ENCODE measurements around the gene PTPRN2. TPM values are rescaled to one million over a fixed set of nuclear protein-coding genes. Genes with fewer than 3 reads are reported as not detected.

Gene PTPRN2
- polyA plus RNA-seq, 2 donors: 0.37 to 0.40 TPM

DNA sequence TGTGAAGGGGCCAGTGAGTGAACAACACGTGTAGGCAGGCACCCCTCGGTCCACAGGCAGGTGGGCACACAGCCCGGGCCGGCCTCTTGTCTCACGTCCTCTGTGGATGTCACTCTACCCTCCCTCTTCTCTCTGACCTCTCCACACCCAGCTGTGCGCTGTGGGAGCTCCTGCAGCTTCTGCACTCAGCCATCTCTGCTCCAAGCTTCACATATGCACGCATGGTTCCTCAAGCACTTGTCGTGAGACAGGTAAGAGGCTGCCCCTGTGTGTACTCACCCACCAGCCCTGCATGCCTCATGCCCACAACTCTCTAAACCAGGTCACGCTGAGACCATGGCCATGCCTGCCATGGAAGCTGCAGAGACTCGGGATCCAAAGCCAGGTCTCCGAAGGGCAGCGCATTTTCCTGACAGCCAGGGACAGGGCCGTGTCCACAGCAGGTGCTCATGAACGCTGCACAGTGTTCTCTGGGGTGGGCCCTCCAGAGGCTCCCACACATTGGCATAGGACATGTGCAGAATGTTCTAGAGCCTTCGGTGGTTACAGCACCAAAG is 477.5 kb downstream of the PTPRN2 start:
- 91 to 92% methylated on average over 15 of the region's 15 CpGs for WGBS, 2 donors
- no peak overlapping the region for H3K27ac ChIP-seq (ENCODE audit: low read depth in 2 of 2, low read length in 1 of 2)
- no peaks in the 10 kb centered on the region for H3K36me3 ChIP-seq (ENCODE audit: control insufficient read depth in 2 of 2, insufficient read depth in 2 of 2, low read length in 1 of 2)
- no peaks in the 10 kb centered on the region for H3K27me3 ChIP-seq (ENCODE audit: control insufficient read depth in 1 of 2, insufficient read depth in 2 of 2, low read length in 2 of 2)
- H3K9me3 ChIP-seq (ENCODE audit: control insufficient read depth in 2 of 2, insufficient read depth in 1 of 2, low read depth in 1 of 2, low read length in 1 of 2): peaks cover 16 to 22% of the 10 kb centered on the region in 2 donors
- no peaks in the 10 kb centered on the region for H3K4me1 ChIP-seq (ENCODE audit: control insufficient read depth in 2 of 2, insufficient read depth in 2 of 2, low read length in 1 of 2)
- no peak overlapping the region for H3K4me3 ChIP-seq (ENCODE audit: low read depth in 1 of 2, low read length in 2 of 2)

DNA sequence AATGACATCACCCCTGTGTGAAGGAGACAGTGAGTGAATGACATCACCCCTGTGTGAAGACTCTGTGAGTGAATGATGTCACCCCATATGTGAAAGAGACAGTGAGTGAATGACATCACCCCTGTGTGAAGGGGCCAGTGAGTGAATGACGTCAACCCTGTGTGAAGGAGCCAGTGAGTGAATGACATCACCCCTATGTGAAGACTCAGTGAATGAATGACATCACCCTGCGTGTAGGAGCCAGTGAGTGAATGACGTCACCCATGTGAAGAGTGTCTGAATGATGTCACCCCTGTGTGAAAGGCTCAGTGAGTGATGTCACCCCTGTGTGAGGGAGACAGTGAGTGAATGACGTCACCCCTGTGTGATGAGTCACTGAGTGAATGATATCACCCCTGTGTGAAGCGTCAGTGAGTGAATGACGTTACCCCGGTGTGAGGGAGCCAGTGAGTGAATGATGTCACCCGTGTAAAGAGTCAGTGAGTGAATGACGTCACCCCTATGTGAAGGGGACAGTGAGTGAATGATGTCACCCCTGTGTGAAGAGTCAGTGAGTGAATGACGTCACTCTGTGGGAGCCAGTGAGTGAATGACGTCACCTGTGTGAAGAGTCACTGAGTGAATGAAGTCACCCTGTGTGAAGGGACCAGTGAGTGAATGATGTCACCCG is 478.1 kb downstream of the PTPRN2 start:
- Histone ChIP-seq H3K36me3 (ENCODE audit: control insufficient read depth in 2 of 2, insufficient read depth in 2 of 2, low read length in 1 of 2) (no peaks in the 10 kb centered on the region), H3K27ac (ENCODE audit: low read depth in 2 of 2, low read length in 1 of 2) (no peak overlapping the region), H3K9me3 (ENCODE audit: control insufficient read depth in 2 of 2, insufficient read depth in 1 of 2, low read depth in 1 of 2, low read length in 1 of 2) (peaks cover 16% of the 10 kb centered on the region in 2 donors), H3K4me1 (ENCODE audit: control insufficient read depth in 2 of 2, insufficient read depth in 2 of 2, low read length in 1 of 2) (no peaks in the 10 kb centered on the region), H3K4me3 (ENCODE audit: low read depth in 1 of 2, low read length in 2 of 2) (no peak overlapping the region), H3K27me3 (ENCODE audit: control insufficient read depth in 1 of 2, insufficient read depth in 2 of 2, low read length in 2 of 2) (no peaks in the 10 kb centered on the region)
- WGBS, 2 donors: 83% methylated on average over 12 of the region's 12 CpGs

DNA sequence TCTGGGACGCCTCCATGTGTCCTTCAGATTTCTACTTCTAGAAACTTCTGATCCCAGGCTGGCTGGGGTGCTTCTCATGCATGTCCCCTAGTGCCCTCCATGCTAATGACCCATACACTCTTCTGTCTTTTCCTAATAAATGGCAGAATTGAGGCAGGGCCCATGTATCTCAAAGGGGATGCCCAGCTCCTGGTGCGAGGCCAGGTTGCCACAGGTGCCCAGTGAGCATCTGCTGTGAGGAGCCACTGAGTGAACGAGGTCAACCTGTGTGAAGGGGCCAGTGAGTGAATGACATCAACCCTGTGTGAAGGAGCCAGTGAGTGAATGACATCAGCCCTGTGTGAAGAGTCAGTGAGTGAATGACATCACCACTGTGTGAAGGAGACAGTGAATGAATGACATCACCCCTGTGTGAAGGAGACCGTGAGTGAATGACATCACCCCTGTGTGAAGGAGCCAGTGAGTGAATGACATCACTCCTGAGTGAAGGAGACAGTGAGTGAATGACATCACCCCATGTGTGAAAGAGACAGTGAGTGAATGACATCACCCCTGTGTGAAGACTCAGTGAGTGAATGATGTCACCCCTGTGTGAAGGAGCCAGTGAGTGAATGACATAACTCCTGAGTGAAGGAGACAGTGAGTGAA is 478.9 kb downstream of the PTPRN2 start:
- Histone ChIP-seq H3K4me1 (ENCODE audit: control insufficient read depth in 2 of 2, insufficient read depth in 2 of 2, low read length in 1 of 2) (no peaks in the 10 kb centered on the region), H3K27me3 (ENCODE audit: control insufficient read depth in 1 of 2, insufficient read depth in 2 of 2, low read length in 2 of 2) (no peaks in the 10 kb centered on the region), H3K27ac (ENCODE audit: low read depth in 2 of 2, low read length in 1 of 2) (no peak overlapping the region), H3K36me3 (ENCODE audit: control insufficient read depth in 2 of 2, insufficient read depth in 2 of 2, low read length in 1 of 2) (no peaks in the 10 kb centered on the region), H3K9me3 (ENCODE audit: control insufficient read depth in 2 of 2, insufficient read depth in 1 of 2, low read depth in 1 of 2, low read length in 1 of 2) (peaks cover 11 to 17% of the 10 kb centered on the region in 2 donors), H3K4me3 (ENCODE audit: low read depth in 1 of 2, low read length in 2 of 2) (no peak overlapping the region)
- WGBS, 2 donors: 83 to 86% methylated on average over 4 of the region's 4 CpGs

DNA sequence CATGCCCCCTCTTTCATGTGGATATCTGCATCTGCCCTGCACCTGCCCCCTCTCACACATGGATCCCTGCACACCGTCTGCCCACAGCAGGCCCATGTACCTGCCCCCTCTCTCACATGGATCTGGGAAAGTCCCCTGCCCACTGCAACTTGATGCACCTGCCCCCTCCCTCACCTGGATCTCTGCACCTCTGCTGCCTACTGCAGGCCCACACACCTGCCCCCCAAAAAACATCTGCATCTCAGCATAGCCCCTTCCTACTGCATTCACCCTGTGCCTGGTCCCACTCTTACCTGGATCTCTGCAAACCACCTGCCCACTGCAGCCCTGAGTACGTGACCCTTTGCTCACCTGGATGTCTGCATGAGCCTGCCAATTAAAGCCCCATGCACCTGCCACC is 479.8 kb downstream of the PTPRN2 start:
- H3K36me3 ChIP-seq (ENCODE audit: control insufficient read depth in 2 of 2, insufficient read depth in 2 of 2, low read length in 1 of 2): no peaks in the 10 kb centered on the region
- no peaks in the 10 kb centered on the region for H3K4me1 ChIP-seq (ENCODE audit: control insufficient read depth in 2 of 2, insufficient read depth in 2 of 2, low read length in 1 of 2)
- H3K4me3 ChIP-seq (ENCODE audit: low read depth in 1 of 2, low read length in 2 of 2): no peak overlapping the region
- H3K9me3 ChIP-seq (ENCODE audit: control insufficient read depth in 2 of 2, insufficient read depth in 1 of 2, low read depth in 1 of 2, low read length in 1 of 2): peaks cover 7 to 9% of the 10 kb centered on the region in 2 donors
- H3K27me3 ChIP-seq (ENCODE audit: control insufficient read depth in 1 of 2, insufficient read depth in 2 of 2, low read length in 2 of 2): no peaks in the 10 kb centered on the region
- H3K27ac ChIP-seq (ENCODE audit: low read depth in 2 of 2, low read length in 1 of 2): no peak overlapping the region
- WGBS, 2 donors: 84 to 87% methylated on average over 2 of the region's 2 CpGs

DNA sequence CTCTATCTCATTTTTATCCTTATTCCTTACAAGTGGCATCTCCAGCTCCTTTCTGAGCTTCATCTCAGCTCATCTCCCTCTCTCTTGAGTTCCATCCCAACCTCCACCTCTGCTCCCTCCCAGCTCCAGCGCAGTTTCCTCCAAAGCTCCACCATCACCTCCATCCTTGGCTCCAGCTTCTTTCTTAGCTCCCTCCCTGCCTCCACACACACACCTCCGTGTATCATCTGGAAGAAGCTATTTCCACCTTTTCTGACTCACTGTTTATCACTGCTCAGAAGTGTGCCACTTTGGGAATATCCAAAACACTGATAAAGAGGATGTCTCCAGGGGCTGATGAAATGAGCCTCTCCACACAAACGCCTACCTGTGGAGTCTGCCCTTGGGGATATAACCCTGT is 481.4 kb downstream of the PTPRN2 start:
- WGBS, 2 donors: 71 to 72% methylated on average over 3 of the region's 3 CpGs
- peaks cover 7 to 9% of the 10 kb centered on the region in 2 donors for H3K9me3 ChIP-seq (ENCODE audit: control insufficient read depth in 2 of 2, insufficient read depth in 1 of 2, low read depth in 1 of 2, low read length in 1 of 2)
- no peaks in the 10 kb centered on the region for H3K27me3 ChIP-seq (ENCODE audit: control insufficient read depth in 1 of 2, insufficient read depth in 2 of 2, low read length in 2 of 2)
- H3K4me1 ChIP-seq (ENCODE audit: control insufficient read depth in 2 of 2, insufficient read depth in 2 of 2, low read length in 1 of 2): no peaks in the 10 kb centered on the region
- H3K36me3 ChIP-seq (ENCODE audit: control insufficient read depth in 2 of 2, insufficient read depth in 2 of 2, low read length in 1 of 2): no peaks in the 10 kb centered on the region
- no peak overlapping the region for H3K4me3 ChIP-seq (ENCODE audit: low read depth in 1 of 2, low read length in 2 of 2)
- no peak overlapping the region for H3K27ac ChIP-seq (ENCODE audit: low read depth in 2 of 2, low read length in 1 of 2)

DNA sequence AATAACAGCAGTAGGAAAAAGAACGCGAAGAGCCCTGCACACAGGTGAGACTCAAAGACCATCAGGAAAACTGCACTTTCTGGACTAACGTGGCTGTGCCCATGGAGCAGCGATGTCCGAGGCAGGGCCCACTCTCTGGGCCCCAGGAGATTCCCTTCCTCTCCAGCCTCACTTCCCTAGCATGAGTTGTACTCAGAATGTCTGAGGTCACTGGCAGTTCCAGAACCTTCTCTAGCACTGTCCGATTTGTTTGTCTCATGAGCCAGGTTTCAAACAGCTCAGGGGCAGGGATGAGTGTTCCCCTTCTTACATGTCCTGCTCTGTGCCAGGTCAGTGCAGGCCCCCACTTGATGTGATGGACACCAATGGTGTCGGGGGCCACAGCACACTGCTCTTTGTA is 484.2 kb downstream of the PTPRN2 start:
- Histone ChIP-seq H3K4me3 (ENCODE audit: low read depth in 1 of 2, low read length in 2 of 2) (no peak overlapping the region), H3K27me3 (ENCODE audit: control insufficient read depth in 1 of 2, insufficient read depth in 2 of 2, low read length in 2 of 2) (no peaks in the 10 kb centered on the region), H3K4me1 (ENCODE audit: control insufficient read depth in 2 of 2, insufficient read depth in 2 of 2, low read length in 1 of 2) (no peaks in the 10 kb centered on the region), H3K27ac (ENCODE audit: low read depth in 2 of 2, low read length in 1 of 2) (no peak overlapping the region), H3K36me3 (ENCODE audit: control insufficient read depth in 2 of 2, insufficient read depth in 2 of 2, low read length in 1 of 2) (no peaks in the 10 kb centered on the region), H3K9me3 (ENCODE audit: control insufficient read depth in 2 of 2, insufficient read depth in 1 of 2, low read depth in 1 of 2, low read length in 1 of 2) (peaks cover 0 to 7% of the 10 kb centered on the region in 2 donors)
- WGBS, 2 donors: 86 to 91% methylated on average over 7 of the region's 7 CpGs

DNA sequence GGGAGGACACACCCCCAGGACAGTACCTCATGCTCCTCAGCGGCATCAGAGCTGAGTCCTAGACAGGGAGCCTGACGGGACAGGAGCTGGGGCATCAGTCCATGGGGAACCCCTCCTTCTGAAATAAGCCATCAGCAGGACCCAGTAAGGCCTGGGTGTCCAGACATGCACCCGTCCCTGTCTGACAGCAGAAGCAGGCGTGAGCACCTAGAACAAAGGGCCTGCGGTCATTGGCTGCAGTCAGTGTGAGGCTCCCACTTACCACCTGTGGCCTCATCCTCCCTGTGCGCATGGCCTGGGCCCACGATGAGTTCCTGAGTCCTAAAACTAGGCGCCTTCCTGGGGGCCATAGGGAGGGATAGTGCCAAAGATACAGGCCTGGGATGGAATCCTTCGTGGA is 484.7 kb downstream of the PTPRN2 start:
- H3K27ac ChIP-seq (ENCODE audit: low read depth in 2 of 2, low read length in 1 of 2): no peak overlapping the region
- H3K4me1 ChIP-seq (ENCODE audit: control insufficient read depth in 2 of 2, insufficient read depth in 2 of 2, low read length in 1 of 2): no peaks in the 10 kb centered on the region
- no peak overlapping the region for H3K4me3 ChIP-seq (ENCODE audit: low read depth in 1 of 2, low read length in 2 of 2)
- H3K36me3 ChIP-seq (ENCODE audit: control insufficient read depth in 2 of 2, insufficient read depth in 2 of 2, low read length in 1 of 2): no peaks in the 10 kb centered on the region
- H3K9me3 ChIP-seq (ENCODE audit: control insufficient read depth in 2 of 2, insufficient read depth in 1 of 2, low read depth in 1 of 2, low read length in 1 of 2): peaks cover 0 to 9% of the 10 kb centered on the region in 2 donors
- 89 to 90% methylated on average over 9 of the region's 9 CpGs for WGBS, 2 donors
- no peaks in the 10 kb centered on the region for H3K27me3 ChIP-seq (ENCODE audit: control insufficient read depth in 1 of 2, insufficient read depth in 2 of 2, low read length in 2 of 2)

DNA sequence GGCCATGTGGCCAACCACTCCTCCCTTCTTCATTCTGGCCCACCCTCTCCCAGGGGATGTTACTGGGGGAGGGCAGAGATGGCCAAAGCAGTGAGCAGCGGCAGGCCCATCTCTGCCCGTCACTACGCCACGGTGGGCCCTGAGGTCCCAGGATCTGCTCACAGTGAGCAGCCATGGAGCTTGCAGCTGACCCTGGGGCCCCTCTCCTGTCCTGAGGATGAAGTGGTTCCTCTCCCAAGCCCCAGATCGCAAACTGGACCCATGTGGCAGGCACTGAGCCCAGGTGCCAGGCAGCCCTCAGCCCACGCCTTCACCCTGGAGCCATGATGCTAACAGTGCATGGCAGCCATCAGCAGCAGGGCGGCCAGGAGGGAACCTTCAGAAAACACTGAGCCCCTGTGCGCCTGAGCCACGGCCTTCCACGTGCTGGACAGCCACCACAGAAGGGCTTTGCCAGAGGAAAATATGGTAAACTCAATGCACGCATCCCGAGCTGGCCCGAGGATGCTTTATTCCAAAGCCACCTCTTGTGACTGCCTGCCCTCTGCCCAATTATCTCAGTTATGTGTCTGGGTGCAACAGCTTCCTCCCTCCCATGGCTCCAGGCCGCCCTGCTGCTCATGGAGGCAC is 485.7 kb downstream of the PTPRN2 start:
- Histone ChIP-seq H3K36me3 (ENCODE audit: control insufficient read depth in 2 of 2, insufficient read depth in 2 of 2, low read length in 1 of 2) (no peaks in the 10 kb centered on the region), H3K9me3 (ENCODE audit: control insufficient read depth in 2 of 2, insufficient read depth in 1 of 2, low read depth in 1 of 2, low read length in 1 of 2) (peaks cover 5 to 9% of the 10 kb centered on the region in 2 donors), H3K27ac (ENCODE audit: low read depth in 2 of 2, low read length in 1 of 2) (no peak overlapping the region), H3K27me3 (ENCODE audit: control insufficient read depth in 1 of 2, insufficient read depth in 2 of 2, low read length in 2 of 2) (no peaks in the 10 kb centered on the region), H3K4me3 (ENCODE audit: low read depth in 1 of 2, low read length in 2 of 2) (no peak overlapping the region), H3K4me1 (ENCODE audit: control insufficient read depth in 2 of 2, insufficient read depth in 2 of 2, low read length in 1 of 2) (no peaks in the 10 kb centered on the region)
- 86 to 89% methylated on average over 14 of the region's 14 CpGs for WGBS, 2 donors

DNA sequence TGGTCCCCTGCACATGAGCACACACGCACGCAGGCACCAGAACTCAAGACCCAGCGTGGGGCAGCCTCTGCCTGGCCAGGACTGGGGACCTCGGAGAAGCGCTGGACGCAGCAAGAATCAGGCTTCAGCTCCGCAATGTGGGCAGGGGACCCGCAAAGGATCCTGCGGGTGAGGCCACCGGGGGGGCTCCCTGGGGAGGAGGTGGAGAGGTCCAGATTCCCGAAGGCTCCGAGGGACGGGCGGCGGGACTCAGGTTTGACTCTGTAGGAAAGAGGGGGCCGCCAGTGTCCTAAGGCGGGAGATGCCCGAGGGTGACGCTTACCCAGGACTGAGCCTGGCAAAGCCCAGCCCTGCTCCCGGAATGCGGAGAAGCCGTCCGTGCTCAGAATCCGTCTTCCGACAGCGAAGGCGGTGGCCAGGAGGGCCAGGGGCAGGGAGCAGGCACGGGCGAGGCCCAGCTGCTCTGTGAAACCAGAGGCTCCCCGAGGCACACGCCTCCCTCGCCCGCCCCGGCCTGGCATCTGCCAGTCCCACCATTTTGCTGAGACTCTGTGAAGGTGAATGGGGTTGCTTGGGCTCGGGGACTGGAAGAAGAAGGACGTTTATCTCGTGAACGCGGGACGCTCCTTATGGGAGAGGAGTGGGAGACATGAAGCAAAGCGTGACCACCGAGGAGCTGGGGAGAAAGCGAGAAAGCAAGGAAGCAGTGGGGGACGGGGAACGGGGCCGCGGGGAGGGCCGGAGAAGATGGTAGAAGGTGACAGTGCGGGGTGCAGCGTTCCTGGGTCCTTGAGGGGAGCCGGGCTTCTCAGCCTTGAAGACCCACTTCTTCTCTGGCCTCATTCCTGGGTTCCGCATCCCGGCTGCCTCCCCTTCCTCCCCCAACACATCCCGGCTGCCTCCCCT is 489.2 kb downstream of the PTPRN2 start:
- Histone ChIP-seq H3K36me3 (ENCODE audit: control insufficient read depth in 2 of 2, insufficient read depth in 2 of 2, low read length in 1 of 2) (no peaks in the 10 kb centered on the region), H3K4me1 (ENCODE audit: control insufficient read depth in 2 of 2, insufficient read depth in 2 of 2, low read length in 1 of 2) (no peaks in the 10 kb centered on the region), H3K4me3 (ENCODE audit: low read depth in 1 of 2, low read length in 2 of 2) (no peak overlapping the region), H3K27ac (ENCODE audit: low read depth in 2 of 2, low read length in 1 of 2) (no peak overlapping the region), H3K9me3 (ENCODE audit: control insufficient read depth in 2 of 2, insufficient read depth in 1 of 2, low read depth in 1 of 2, low read length in 1 of 2) (peaks cover 4 to 5% of the 10 kb centered on the region in 2 donors), H3K27me3 (ENCODE audit: control insufficient read depth in 1 of 2, insufficient read depth in 2 of 2, low read length in 2 of 2) (no peaks in the 10 kb centered on the region)
- WGBS, 2 donors: 94% methylated on average over 48 to 54 of the region's 54 CpGs
